NB4 (cell line): ENCODE measurements around the gene FHL3.

Source experiments
- CTCF ChIP-seq: IDR thresholded peaks from one replicate; pipeline ENCODE4 v1.5.1; 2012; ENCODE audit warnings: low read depth, low read length
- MAX ChIP-seq: IDR thresholded peaks from 2 replicates; pipeline ENCODE4 v1.6.1; 2011; ENCODE audit warnings: low read depth, low read length
- MYC ChIP-seq: IDR thresholded peaks from 2 replicates; pipeline ENCODE4 v1.6.1; 2011; ENCODE audit warnings: low read depth, low read length
- POLR2A ChIP-seq: IDR thresholded peaks from 2 replicates; pipeline ENCODE4 v1.6.1; 2011; ENCODE audit warnings: mild to moderate bottlenecking; ENCODE audit not compliant: insufficient read length; ENCODE audit errors: extremely low read depth

- no peak for TF ChIP-seq MAX
- TF ChIP-seq CTCF, result no peak
- TF ChIP-seq MYC, result no peak
- TF ChIP-seq POLR2A, result no peak
Observed at GRCh38 chr1:38046333-38046883, 41.1 kb upstream of the FHL3 start, which contains the start of gene POU3F1.
